ENCODE data around the gene TOX3. TPM values are rescaled to one million over a fixed set of nuclear protein-coding genes. Genes with fewer than 3 reads are reported as not detected.

TOX3 gene
- polyA plus RNA-seq, 1 of the 3 experiments (the other 2 are of a cell fraction), result not detected

DNA sequence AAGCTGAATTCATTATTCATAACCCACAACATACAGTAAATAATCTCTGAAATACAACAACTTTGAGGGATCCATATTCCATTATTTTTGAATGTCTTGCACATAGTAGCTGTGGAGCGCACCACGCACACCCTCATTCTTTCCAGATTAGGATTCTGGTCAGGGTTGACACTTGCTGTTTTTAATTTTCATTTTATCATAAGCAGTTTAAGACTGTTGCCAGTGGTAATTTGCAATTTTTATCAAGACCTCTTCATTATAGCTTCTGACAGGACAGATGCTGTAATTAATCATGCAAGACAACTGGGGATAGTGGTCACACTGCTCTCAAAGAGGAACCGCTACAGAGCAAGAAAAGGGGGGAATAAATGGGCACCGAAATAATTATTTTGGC is 109.7 kb downstream of the TOX3 start:
- POLR2A ChIA-PET, result no interaction called here
- Histone ChIP-seq H3K9me3 (no peaks in the 10 kb centered on the region), H3K4me1 (ENCODE audit: control insufficient read depth in 1 of 2, insufficient read depth in 2 of 2, low read depth in 1 of 2, low read length in 1 of 2) (no peaks in the 10 kb centered on the region; a peak in 1 of 4 replicates), H3K4me2 (no peak overlapping the region), H3K27me3 (ENCODE audit: insufficient read depth) (no peaks in the 10 kb centered on the region), H3K9me2 (no peaks in the 10 kb centered on the region), H3K36me3 (replicated peaks in 1 of 2; ENCODE audit: control insufficient read depth in 1 of 2, insufficient read depth in 2 of 2, low read length in 1 of 2) (no peaks in the 10 kb centered on the region), H3F3A (replicated peaks; ENCODE audit: insufficient read depth) (no peaks in the 10 kb centered on the region), H3K4me3 (ENCODE audit: low read depth in 2 of 2, low read length in 1 of 2) (no peak overlapping the region), H4K20me1 (ENCODE audit: insufficient read depth) (no peaks in the 10 kb centered on the region), H3K9ac (no peak overlapping the region), H2AFZ (ENCODE audit: low read depth) (no peak overlapping the region), H3K79me2 (ENCODE audit: insufficient read depth) (no peaks in the 10 kb centered on the region), H3K27ac (ENCODE audit: low read depth in 2 of 2, low read length in 1 of 2) (no peak overlapping the region)
- TF ChIP-seq TCF12 (IDR thresholded peaks at IDR 0.05), result no peak
- TF ChIP-seq YY1 (IDR thresholded peaks at IDR 0.05; ENCODE audit: low read depth), result no peak
- TF ChIP-seq IRF3 (IDR thresholded peaks at IDR 0.05; ENCODE audit: low read depth, low read length), result no peak
- no peak for TF ChIP-seq USF1 (IDR thresholded peaks at IDR 0.05; ENCODE audit: borderline replicate concordance, low read depth)
- TF ChIP-seq GATA2 (CRISPR knock-in tag; IDR thresholded peaks at IDR 0.05), result no peak
- TF ChIP-seq GABPA (IDR thresholded peaks at IDR 0.05; ENCODE audit: low read depth), result no peak
- 19% methylated on average over 4 of the region's 4 CpGs for WGBS (ENCODE audit: low lambda C conversion rate)
- no peak for DNase-seq
- CTCF ChIA-PET, result interaction anchor here (1.0 kb wide), 1 partner anchor 55 kb away, joined by 3 read pairs; no protein-coding TSS in a partner anchor

GRCh38 chr16:52436339-52437276 is 110.3 kb downstream of the TOX3 start:
- WGBS (ENCODE audit: low lambda C conversion rate), result 6% methylated on average over 2 of the region's 2 CpGs
- no peak for TF ChIP-seq GABPA (IDR thresholded peaks at IDR 0.05; ENCODE audit: low read depth)
- TF ChIP-seq JUND (IDR thresholded peaks at IDR 0.05), result no peak
- no peak for TF ChIP-seq NRF1 (IDR thresholded peaks at IDR 0.05; ENCODE audit: low read depth, low read length)
- TF ChIP-seq EP300 (IDR thresholded peaks at IDR 0.05; ENCODE audit: borderline replicate concordance in 1 of 2, low read depth in 1 of 2, low read length in 1 of 2), result no peak
- TF ChIP-seq RFX5 (IDR thresholded peaks at IDR 0.05; ENCODE audit: low read length), result no peak
- TF ChIP-seq RCOR1 (IDR thresholded peaks at IDR 0.05; ENCODE audit: low read length), result no peak
- TF ChIP-seq TAF1 (IDR thresholded peaks at IDR 0.05; ENCODE audit: borderline replicate concordance, low read depth, low read length), result no peak
- no peak for TF ChIP-seq PBX3 (IDR thresholded peaks at IDR 0.05)
- no peak for TF ChIP-seq REST (IDR thresholded peaks at IDR 0.05; ENCODE audit: low read depth, low read length)
- no peak for TF ChIP-seq ZBTB33 (IDR thresholded peaks at IDR 0.05; ENCODE audit: borderline replicate concordance, low read depth)
- no peak for TF ChIP-seq NFIC (IDR thresholded peaks at IDR 0.05; ENCODE audit: borderline replicate concordance)
- no peak for TF ChIP-seq RAD21 (IDR thresholded peaks at IDR 0.05; ENCODE audit: low read length)
- no peak for TF ChIP-seq POLR2AphosphoS5 (IDR thresholded peaks at IDR 0.05; ENCODE audit: low read depth, low read length)
- no peak for TF ChIP-seq MEF2A (IDR thresholded peaks at IDR 0.05; ENCODE audit: borderline replicate concordance, low read depth)

More at GRCh38 chr16:52436339-52437276, 110.3 kb downstream of the TOX3 start:
- Histone ChIP-seq H2AFZ (ENCODE audit: low read depth) (no peak overlapping the region), H3K4me3 (ENCODE audit: low read depth in 2 of 2, low read length in 1 of 2) (no peak overlapping the region), H3K27me3 (ENCODE audit: insufficient read depth) (no peaks in the 10 kb centered on the region), H3K27ac (ENCODE audit: low read depth in 2 of 2, low read length in 1 of 2) (no peak overlapping the region), H3K4me1 (ENCODE audit: control insufficient read depth in 1 of 2, insufficient read depth in 2 of 2, low read depth in 1 of 2, low read length in 1 of 2) (no peaks in the 10 kb centered on the region; a peak in 1 of 4 replicates), H3K9me3 (no peaks in the 10 kb centered on the region), H3K9me2 (no peaks in the 10 kb centered on the region), H4K20me1 (ENCODE audit: insufficient read depth) (no peaks in the 10 kb centered on the region), H3K4me2 (no peak overlapping the region), H3K9ac (no peak overlapping the region), H3K36me3 (replicated peaks in 1 of 2; ENCODE audit: control insufficient read depth in 1 of 2, insufficient read depth in 2 of 2, low read length in 1 of 2) (no peaks in the 10 kb centered on the region), H3K79me2 (ENCODE audit: insufficient read depth) (no peaks in the 10 kb centered on the region), H3F3A (replicated peaks; ENCODE audit: insufficient read depth) (no peaks in the 10 kb centered on the region)
- no peak for DNase-seq
- CTCF ChIA-PET, result interaction anchor here (1.0 kb wide), 1 partner anchor 55 kb away, joined by 3 read pairs; no protein-coding TSS in a partner anchor
- POLR2A ChIA-PET, result no interaction called here
